SK-N-SH (cell line): ENCODE results near the gene RSPH10B. TPM values are rescaled to one million over a fixed set of nuclear protein-coding genes. Genes with fewer than 3 reads are reported as not detected.
"Not testable (repeated sequence)": the region's sequence is repeated elsewhere in the genome, so short reads cannot be mapped to it uniquely, and the experiment has no call there.

Source experiments
- CTCF ChIA-PET: fragments of 300-600, 350-600 bp; formaldehyde crosslinking; extraction: SDS; loops from one replicate; lab custom pipeline; 2021; lab: Yijun Ruan, JAX
- POLR2A ChIA-PET: fragments of 350-600 bp; sonication (Branson Sonifier 250); formaldehyde crosslinking; extraction: SDS; loops from one replicate; lab custom pipeline; 2020; ENCODE audit warnings: antibody characterized with exemption, inconsistent platforms; lab: Yijun Ruan, JAX
- DNase-seq: peaks from one replicate; pipeline ENCODE4 v3.0.0; 2012
- H2AFZ ChIP-seq: fragments of 200-600 bp; sonication (generic); 2 replicates; pipeline ENCODE4 v1.8.1; 2016; ENCODE audit warnings: antibody characterized with exemption, mild to moderate bottlenecking, low read depth
- H3F3A ChIP-seq: fragments of 200-600 bp; sonication (generic); replicated peaks from 2 replicates; pipeline ENCODE3; 2016; ENCODE audit warnings: antibody characterized with exemption, mild to moderate bottlenecking; ENCODE audit not compliant: insufficient read depth
- H3K27ac ChIP-seq, 2 experiments: fragments of 200-500 bp in 1 of 2; fragments of 200-600 bp in 1 of 2; sonication (Bioruptor generic) in 1 of 2; sonication (generic), shearing (Covaris generic) in 1 of 2; 2 replicates each; pipeline versions ENCODE4 v1.5.1 to v1.6.1; 2014 to 2016; ENCODE audit warnings: low read depth in 2 of 2, inconsistent platforms in 1 of 2, low read length in 1 of 2, mild to moderate bottlenecking in 1 of 2, mixed read lengths in 1 of 2
- H3K27me3 ChIP-seq: fragments of 200-600 bp; sonication (generic), shearing (Covaris generic); 2 replicates; pipeline ENCODE4 v1.6.1; 2016; ENCODE audit warnings: mixed run types; ENCODE audit not compliant: insufficient read depth
- H3K36me3 ChIP-seq, 2 experiments: fragments of 200-500 bp in 1 of 2; fragments of 200-600 bp in 1 of 2; sonication (Bioruptor generic) in 1 of 2; sonication (generic) in 1 of 2; replicated peaks in 1 of 2; 2 replicates each; pipeline versions ENCODE3 to v1.5.1; 2014 to 2016; ENCODE audit warnings: low read length in 1 of 2, mild to moderate bottlenecking in 1 of 2; ENCODE audit not compliant: insufficient read depth in 2 of 2, control insufficient read depth in 1 of 2
- H3K4me1 ChIP-seq, 2 experiments: fragments of 200-500 bp in 1 of 2; fragments of 200-600 bp in 1 of 2; sonication (Bioruptor generic) in 1 of 2; sonication (generic), shearing (Covaris generic) in 1 of 2; 2 replicates each; pipeline versions ENCODE4 v1.5.1 to v1.6.1; 2014 to 2016; ENCODE audit warnings: low read depth in 1 of 2, low read length in 1 of 2, mixed run types in 1 of 2; ENCODE audit not compliant: insufficient read depth in 2 of 2, control insufficient read depth in 1 of 2
- H3K4me2 ChIP-seq: fragments of 200-600 bp; sonication (generic), shearing (Covaris generic); 2 replicates; pipeline ENCODE4 v1.6.1; 2017; ENCODE audit warnings: mixed run types
- H3K4me3 ChIP-seq, 2 experiments: fragments of 200-500 bp in 1 of 2; fragments of 200-600 bp in 1 of 2; sonication (Bioruptor generic) in 1 of 2; sonication (generic), shearing (Covaris generic) in 1 of 2; 2 replicates each; pipeline versions ENCODE4 v1.5.1 to v1.8.1; 2014 to 2016; ENCODE audit warnings: low read depth in 2 of 2, inconsistent platforms in 1 of 2, low read length in 1 of 2, mild to moderate bottlenecking in 1 of 2, mixed read lengths in 1 of 2, moderate library complexity in 1 of 2
- H3K79me2 ChIP-seq: fragments of 200-600 bp; sonication (generic); 2 replicates; pipeline ENCODE4 v1.8.1; 2017; ENCODE audit warnings: mild to moderate bottlenecking; ENCODE audit not compliant: insufficient read depth
- H3K9ac ChIP-seq: fragments of 200-600 bp; sonication (generic); 2 replicates; pipeline ENCODE4 v1.6.1; 2017; ENCODE audit warnings: mixed run types
- H3K9me2 ChIP-seq: fragments of 200-600 bp; sonication (generic); 2 replicates; pipeline ENCODE4 v1.6.1; 2017; ENCODE audit warnings: mixed run types
- H3K9me3 ChIP-seq: fragments of 200-600 bp; sonication (generic); 2 replicates; pipeline ENCODE4 v1.6.1; 2017; ENCODE audit warnings: mixed run types, mild to moderate bottlenecking, moderate library complexity
- H4K20me1 ChIP-seq: fragments of 200-600 bp; sonication (generic); 2 replicates; pipeline ENCODE4 v1.6.1; 2017; ENCODE audit warnings: mild to moderate bottlenecking, mixed run types; ENCODE audit not compliant: insufficient read depth
- WGBS: methylation state at CpG from one replicate; pipeline ENCODE4 v1.1.6; 2017; ENCODE audit warnings: low lambda C conversion rate; 5-methylcytosine and 5-hydroxymethylcytosine counted together
- polyA plus RNA-seq, 3 experiments: library from polyadenylated mRNA; depleted of rRNA; stranded (reverse); fragments of >200 nt; gene quantifications; 2 replicates each; pipeline ENCODE4 v1.2.3, GENCODE V29; 2012

The RSPH10B gene
- polyA plus RNA-seq, 1 of the 3 experiments (the other 2 are of a cell fraction), result not detected

GRCh38 chr7:5924180-5924579 is 46.3 kb downstream of the RSPH10B start:
- CTCF ChIA-PET, H3K9me2 ChIP-seq, POLR2A ChIA-PET, H3K27ac ChIP-seq, H4K20me1 ChIP-seq, H3K36me3 ChIP-seq, H3K9me3 ChIP-seq, H3K4me3 ChIP-seq, DNase-seq, H3K27me3 ChIP-seq, H2AFZ ChIP-seq, H3K4me2 ChIP-seq, H3K9ac ChIP-seq, H3F3A ChIP-seq, H3K79me2 ChIP-seq, H3K4me1 ChIP-seq: not testable (repeated sequence)
- WGBS, result no CpG with 5 or more reads among the region's 2 CpGs

GRCh38 chr7:5916529-5916928 is 54.0 kb downstream of the RSPH10B start:
- WGBS, result 93% methylated on average over 4 of the region's 6 CpGs

GRCh38 chr7:5908835-5909234 is 61.7 kb downstream of the RSPH10B start:
- peaks cover 12 to 24% of the 10 kb centered on the region in 2 experiments for H3K36me3 ChIP-seq
- H3K9ac ChIP-seq, H3F3A ChIP-seq, DNase-seq, H3K79me2 ChIP-seq, CTCF ChIA-PET, H3K9me3 ChIP-seq, H3K4me1 ChIP-seq, H3K4me2 ChIP-seq, H3K4me3 ChIP-seq, H3K27ac ChIP-seq, H3K9me2 ChIP-seq, H4K20me1 ChIP-seq, H3K27me3 ChIP-seq, POLR2A ChIA-PET, H2AFZ ChIP-seq: not testable (repeated sequence)
- WGBS, result 95% methylated on average over 6 of the region's 6 CpGs

More at GRCh38 chr7:5916529-5916928, 54.0 kb downstream of the RSPH10B start:
- H3K36me3 ChIP-seq, H3K9me2 ChIP-seq, POLR2A ChIA-PET, H3K27me3 ChIP-seq, H3F3A ChIP-seq, H2AFZ ChIP-seq, H3K27ac ChIP-seq, DNase-seq, H3K4me1 ChIP-seq, H3K9me3 ChIP-seq, CTCF ChIA-PET, H3K4me2 ChIP-seq, H3K4me3 ChIP-seq, H4K20me1 ChIP-seq, H3K79me2 ChIP-seq, H3K9ac ChIP-seq: not testable (repeated sequence)

- H3K79me2 ChIP-seq, H4K20me1 ChIP-seq, H3K9ac ChIP-seq, H3K9me2 ChIP-seq, H3K9me3 ChIP-seq, H3K27ac ChIP-seq, H3K27me3 ChIP-seq, DNase-seq, CTCF ChIA-PET, POLR2A ChIA-PET, H3F3A ChIP-seq, H3K4me2 ChIP-seq, H3K4me1 ChIP-seq, H2AFZ ChIP-seq, H3K4me3 ChIP-seq: not testable (repeated sequence)
- H3K36me3 ChIP-seq, result peaks cover 9 to 26% of the 10 kb centered on the region in 2 experiments
- 95% methylated on average over 5 of the region's 5 CpGs for WGBS
Measured at GRCh38 chr7:5904726-5905125, 65.8 kb downstream of the RSPH10B start.

- POLR2A ChIA-PET, DNase-seq: not testable (repeated sequence)
Measured at GRCh38 chr7:5903002-5903401, 67.5 kb downstream of the RSPH10B start.

More at GRCh38 chr7:5903002-5903401, 67.5 kb downstream of the RSPH10B start:
- H3K27ac ChIP-seq, H3K4me3 ChIP-seq, H3K9ac ChIP-seq, H3F3A ChIP-seq, H3K9me3 ChIP-seq, H3K27me3 ChIP-seq, H3K4me1 ChIP-seq, H4K20me1 ChIP-seq, H2AFZ ChIP-seq, H3K4me2 ChIP-seq, H3K79me2 ChIP-seq, CTCF ChIA-PET, H3K9me2 ChIP-seq: not testable (repeated sequence)
- 99% methylated on average over 6 of the region's 6 CpGs for WGBS
- H3K36me3 ChIP-seq, result peaks cover 9 to 22% of the 10 kb centered on the region in 2 experiments
